CD4-positive, CD25-positive, alpha-beta regulatory T cell (primary cell): ENCODE measurements around the gene CXXC4. TPM values are rescaled to one million over a fixed set of nuclear protein-coding genes. Genes with fewer than 3 reads are reported as not detected.

Experiments used
- ATAC-seq, 2 donors: fragments of 150-1000 bp; cut with Tn5 transposase; one replicate each; pipeline ENCODE4 v1.10.0; 2021; ENCODE audit warnings: low read depth in 2 of 2, moderate number of reproducible peaks in 2 of 2, moderate library complexity in 1 of 2
- DNase-seq, 3 donors: peaks; one replicate each; pipeline versions ENCODE4 v3.0.0 to v3.0.0-alpha.2; 2012 to 2022; ENCODE audit warnings: mixed read lengths in 1 of 3
- H3K27ac ChIP-seq: one replicate; pipeline ENCODE4 v1.7.0; 2013; ENCODE audit warnings: mild to moderate bottlenecking, low read length; ENCODE audit not compliant: insufficient read depth, poor library complexity, severe bottlenecking
- H3K27me3 ChIP-seq: one replicate; pipeline ENCODE4 v1.7.0; 2013; ENCODE audit warnings: low read length; ENCODE audit not compliant: control insufficient read depth, insufficient read depth
- H3K36me3 ChIP-seq: one replicate; pipeline ENCODE4 v1.7.0; 2013; ENCODE audit warnings: mild to moderate bottlenecking, low read length, moderate library complexity; ENCODE audit not compliant: control insufficient read depth, insufficient read depth
- H3K4me1 ChIP-seq: 2 replicates; pipeline ENCODE4 v1.7.0; 2013; ENCODE audit warnings: mild to moderate bottlenecking, low read length; ENCODE audit not compliant: insufficient read depth, control insufficient read depth, poor library complexity, severe bottlenecking
- H3K4me3 ChIP-seq: one replicate; pipeline ENCODE4 v1.7.0; 2013; ENCODE audit warnings: low read depth, mild to moderate bottlenecking, low read length, moderate library complexity
- H3K9me3 ChIP-seq, 2 experiments: 1 replicate in 1 of 2; 2 replicates in 1 of 2; pipeline ENCODE4 v1.7.0; 2013; ENCODE audit warnings: low read length in 2 of 2, mild to moderate bottlenecking in 1 of 2, moderate library complexity in 1 of 2; ENCODE audit not compliant: control insufficient read depth in 2 of 2
- H3K27ac Mint-ChIP-seq, 3 donors: one replicate each; pipeline ENCODE4 v1.8.0; 2020 to 2022; ENCODE audit warnings: mild to moderate bottlenecking in 3 of 3, mixed read lengths in 3 of 3, moderate library complexity in 2 of 3
- H3K27me3 Mint-ChIP-seq: one replicate; pipeline ENCODE4 v1.8.0; 2022; ENCODE audit warnings: mild to moderate bottlenecking, mixed read lengths
- H3K36me3 Mint-ChIP-seq: one replicate; pipeline ENCODE4 v1.8.0; 2020; ENCODE audit warnings: mixed read lengths
- H3K4me1 Mint-ChIP-seq, 4 donors: one replicate each; pipeline ENCODE4 v1.8.0; 2020 to 2022; ENCODE audit warnings: mixed read lengths in 4 of 4, mild to moderate bottlenecking in 1 of 4
- H3K4me3 Mint-ChIP-seq, 4 donors: one replicate each; pipeline ENCODE4 v1.8.0; 2020 to 2022; ENCODE audit warnings: mild to moderate bottlenecking in 4 of 4, mixed read lengths in 4 of 4, moderate library complexity in 3 of 4
- H3K9me3 Mint-ChIP-seq, 7 donors: one replicate each; pipeline ENCODE4 v1.8.0; 2020 to 2022; ENCODE audit warnings: mixed read lengths in 7 of 7, mild to moderate bottlenecking in 3 of 7, moderate library complexity in 2 of 7
- polyA plus RNA-seq, 4 donors: library from polyadenylated mRNA; unstranded; fragments of 300-500 nt; fragmentation: Illumina TruSeq; gene quantifications; one replicate each; pipeline ENCODE4 v1.2.3, GENCODE V29; 2021
- total RNA-seq: library from RNA; stranded (reverse); gene quantifications from one replicate; pipeline ENCODE4 v1.2.3, GENCODE V29; 2022

The CXXC4 gene
- total and polyA plus RNA-seq, 5 donors from 2014 or later, result not detected

DNA sequence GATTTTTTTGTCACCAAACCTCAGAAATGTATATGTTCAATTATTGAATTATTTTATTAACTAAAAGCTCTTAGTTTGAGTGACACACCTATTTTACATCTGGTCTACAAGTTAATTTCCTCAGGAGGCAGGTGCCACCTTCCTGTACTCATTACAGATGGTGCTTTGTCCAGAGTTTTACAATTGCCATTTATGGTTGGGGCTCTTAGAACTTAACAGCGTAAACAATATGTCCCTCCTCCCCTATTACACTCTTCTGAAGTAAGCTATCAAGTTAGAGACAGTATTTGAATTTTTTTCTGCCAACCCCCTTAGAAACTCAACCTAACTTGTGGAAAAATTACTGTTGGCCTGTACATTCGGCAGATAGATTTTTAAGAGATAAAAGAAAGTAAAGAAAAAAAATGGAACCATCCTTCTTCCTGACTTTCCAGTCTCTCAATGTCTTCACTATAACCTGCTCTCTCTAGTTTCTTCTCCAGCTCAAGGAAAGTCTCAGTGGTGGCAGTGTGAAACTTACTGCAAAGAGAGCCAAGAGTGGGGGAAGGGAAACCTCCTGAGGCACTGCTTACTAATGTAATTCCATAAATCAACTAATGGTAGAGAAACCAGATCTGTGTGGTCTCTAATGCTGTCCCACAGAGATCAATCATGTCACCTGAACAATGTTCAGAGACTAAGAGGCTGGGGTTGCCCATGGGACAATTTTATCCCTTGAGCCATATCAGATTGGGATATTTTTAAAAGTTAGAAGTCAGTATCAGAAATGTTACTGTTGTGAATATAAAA, 7.8 kb downstream of the CXXC4 start:
- H3K36me3 ChIP-seq, result no peaks in the 10 kb centered on the region
- H3K27me3 ChIP-seq, result peaks cover 21% of the 10 kb centered on the region
- Mint-ChIP-seq H3K4me3 (no peak overlapping the region), H3K9me3 (peaks cover 0 to 2% (median 0%) of the 10 kb centered on the region in 7 donors), H3K27me3 (peaks cover 44% of the 10 kb centered on the region), H3K4me1 (peaks cover 7 to 19% (median 15%) of the 10 kb centered on the region in 4 donors), H3K27ac (no peak overlapping the region), H3K36me3 (no peaks in the 10 kb centered on the region)
- H3K9me3 ChIP-seq, result no peaks in the 10 kb centered on the region
- ATAC-seq (no peak), DNase-seq (no peak)
- no peak overlapping the region for H3K27ac ChIP-seq
- H3K4me1 ChIP-seq, result peaks cover 14% of the 10 kb centered on the region
- no peak overlapping the region for H3K4me3 ChIP-seq

DNA sequence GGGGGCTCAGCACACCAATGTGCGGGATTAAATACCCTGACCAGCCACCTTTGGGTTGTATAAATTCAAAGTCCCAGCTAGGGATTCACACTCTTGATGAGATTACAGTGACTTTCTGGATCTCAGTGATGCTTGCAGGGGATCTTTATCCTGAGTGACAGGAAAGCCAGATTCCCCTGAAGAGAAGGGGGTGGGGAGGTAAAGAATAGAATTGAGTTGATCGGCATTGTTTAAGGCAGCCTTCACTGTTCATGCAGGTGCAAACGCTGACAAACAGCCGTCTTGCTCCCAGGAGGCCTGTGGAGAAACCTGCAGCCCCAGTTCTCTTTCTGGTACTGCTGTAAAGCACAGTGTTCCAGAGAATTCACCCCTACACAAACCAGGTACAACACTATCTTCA, 19.0 kb downstream of the CXXC4 start:
- no peaks in the 10 kb centered on the region for H3K36me3 Mint-ChIP-seq
- H3K9me3 Mint-ChIP-seq, result peaks cover 0 to 2% (median 0%) of the 10 kb centered on the region in 7 donors
- H3K9me3 ChIP-seq, result no peaks in the 10 kb centered on the region
- H3K36me3 ChIP-seq, result no peaks in the 10 kb centered on the region
- no peaks in the 10 kb centered on the region for H3K4me1 ChIP-seq
- no peaks in the 10 kb centered on the region for H3K4me1 Mint-ChIP-seq
- no peak overlapping the region for H3K27ac Mint-ChIP-seq
- H3K27me3 Mint-ChIP-seq, result peaks cover 1% of the 10 kb centered on the region
- DNase-seq (no peak), ATAC-seq (no peak)
- H3K27ac ChIP-seq, result no peak overlapping the region
- no peak overlapping the region for H3K4me3 Mint-ChIP-seq
- H3K27me3 ChIP-seq, result no peaks in the 10 kb centered on the region
- no peak overlapping the region for H3K4me3 ChIP-seq

DNA sequence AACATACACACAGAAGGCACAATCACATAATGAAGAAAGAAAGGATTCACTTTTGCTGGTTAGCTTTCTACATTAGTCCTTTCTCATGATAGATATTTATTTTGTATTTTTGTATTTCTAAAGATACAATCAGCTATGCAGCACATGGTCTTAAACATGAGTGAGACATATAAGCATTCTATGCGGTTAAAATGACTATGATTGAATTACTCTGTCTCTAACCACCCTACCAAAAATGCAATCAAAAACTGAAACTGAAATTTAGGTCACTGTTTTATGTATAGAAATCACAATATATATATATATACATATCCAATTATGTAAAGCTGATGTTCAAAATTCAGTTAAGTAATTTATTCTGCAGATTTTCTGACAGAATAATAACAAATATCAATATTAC, 21.9 kb downstream of the CXXC4 start:
- no peak overlapping the region for H3K27ac Mint-ChIP-seq
- Histone ChIP-seq H3K27ac (no peak overlapping the region), H3K9me3 (no peaks in the 10 kb centered on the region), H3K27me3 (no peaks in the 10 kb centered on the region), H3K36me3 (no peaks in the 10 kb centered on the region), H3K4me3 (no peak overlapping the region), H3K4me1 (no peaks in the 10 kb centered on the region)
- H3K27me3 Mint-ChIP-seq, result no peaks in the 10 kb centered on the region
- ATAC-seq, result no peak
- DNase-seq, result no peak
- no peak overlapping the region for H3K4me3 Mint-ChIP-seq
- peaks cover 0 to 3% (median 0%) of the 10 kb centered on the region in 7 donors for H3K9me3 Mint-ChIP-seq
- no peaks in the 10 kb centered on the region for H3K4me1 Mint-ChIP-seq
- H3K36me3 Mint-ChIP-seq, result no peaks in the 10 kb centered on the region

DNA sequence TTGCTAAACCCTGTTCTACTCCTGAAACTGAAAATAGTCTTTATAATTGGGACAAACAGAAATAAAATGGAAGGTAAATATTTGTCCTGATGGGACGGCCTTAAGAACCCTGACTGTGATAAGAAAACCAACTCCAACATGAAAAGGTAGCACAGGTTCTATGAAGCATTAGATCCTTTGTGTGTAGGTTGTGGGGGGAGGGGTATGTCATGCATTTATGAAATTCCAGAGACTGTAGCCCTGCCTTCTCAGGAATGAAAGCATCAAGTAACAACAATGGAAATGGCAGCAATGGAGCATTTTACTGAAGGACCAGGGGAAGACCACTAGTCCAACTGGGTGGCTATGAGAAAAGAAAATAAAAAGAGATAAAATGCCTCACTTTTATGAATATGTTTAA, 23.9 kb downstream of the CXXC4 start:
- no peak for DNase-seq
- ATAC-seq, result no peak
- H3K36me3 Mint-ChIP-seq, result no peaks in the 10 kb centered on the region

DNA sequence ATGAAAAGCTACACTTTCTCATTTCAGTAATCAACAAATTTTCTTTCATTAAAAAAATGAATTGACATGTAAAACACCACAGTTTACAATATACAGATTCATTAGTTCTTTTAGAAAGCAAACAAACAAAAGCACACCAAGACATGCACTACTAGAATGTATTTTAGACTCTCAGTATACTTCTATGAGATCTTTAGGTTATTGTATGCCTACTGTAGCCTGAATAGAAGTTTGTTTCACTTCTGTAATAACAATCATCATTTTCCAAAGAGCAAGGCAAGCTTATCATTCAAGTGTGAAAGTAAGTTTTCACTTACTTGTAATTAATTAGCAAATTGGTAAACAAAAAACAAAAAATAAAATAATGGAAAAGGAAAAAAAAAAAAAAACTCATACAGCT, 24.9 kb downstream of the CXXC4 start:
- ATAC-seq, result no peak
- no peaks in the 10 kb centered on the region for H3K36me3 Mint-ChIP-seq
- H3K4me1 ChIP-seq, result no peaks in the 10 kb centered on the region
- no peak overlapping the region for H3K27ac ChIP-seq
- no peak for DNase-seq
- no peak overlapping the region for H3K4me3 Mint-ChIP-seq
- no peaks in the 10 kb centered on the region for H3K36me3 ChIP-seq
- H3K4me3 ChIP-seq, result no peak overlapping the region
- no peaks in the 10 kb centered on the region for H3K27me3 ChIP-seq
- H3K27me3 Mint-ChIP-seq, result no peaks in the 10 kb centered on the region
- no peak overlapping the region for H3K27ac Mint-ChIP-seq
- H3K9me3 Mint-ChIP-seq, result peaks cover 0 to 3% (median 0%) of the 10 kb centered on the region in 7 donors
- no peaks in the 10 kb centered on the region for H3K9me3 ChIP-seq
- no peaks in the 10 kb centered on the region for H3K4me1 Mint-ChIP-seq

More for the DNA sequence above, 23.9 kb downstream of the CXXC4 start:
- Mint-ChIP-seq H3K27ac (no peak overlapping the region), H3K9me3 (peaks cover 0 to 3% (median 0%) of the 10 kb centered on the region in 7 donors), H3K27me3 (no peaks in the 10 kb centered on the region), H3K4me3 (no peak overlapping the region), H3K4me1 (no peaks in the 10 kb centered on the region)
- Histone ChIP-seq H3K27ac (no peak overlapping the region), H3K4me3 (no peak overlapping the region), H3K4me1 (no peaks in the 10 kb centered on the region), H3K27me3 (no peaks in the 10 kb centered on the region), H3K9me3 (no peaks in the 10 kb centered on the region), H3K36me3 (no peaks in the 10 kb centered on the region)

DNA sequence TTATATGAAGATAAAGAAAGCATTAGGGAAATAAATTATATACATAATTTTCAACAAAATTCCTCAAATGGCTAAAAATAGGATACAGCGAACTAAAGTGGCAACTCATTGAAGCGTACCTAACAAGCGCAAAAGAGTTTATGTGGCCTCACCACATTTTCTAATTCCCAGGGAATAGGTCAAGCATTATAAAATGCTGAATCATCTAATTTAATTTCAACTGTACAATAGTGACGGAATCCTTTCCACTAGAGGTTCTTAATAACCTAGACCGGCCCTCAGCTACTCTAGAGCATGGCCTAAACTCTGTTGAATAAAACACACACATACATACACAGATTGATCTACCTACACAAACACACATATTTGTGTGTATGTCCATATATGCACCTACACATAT, 29.1 kb downstream of the CXXC4 start:
- H3K36me3 Mint-ChIP-seq, result no peaks in the 10 kb centered on the region
- peaks cover 0 to 4% (median 0%) of the 10 kb centered on the region in 7 donors for H3K9me3 Mint-ChIP-seq

DNA sequence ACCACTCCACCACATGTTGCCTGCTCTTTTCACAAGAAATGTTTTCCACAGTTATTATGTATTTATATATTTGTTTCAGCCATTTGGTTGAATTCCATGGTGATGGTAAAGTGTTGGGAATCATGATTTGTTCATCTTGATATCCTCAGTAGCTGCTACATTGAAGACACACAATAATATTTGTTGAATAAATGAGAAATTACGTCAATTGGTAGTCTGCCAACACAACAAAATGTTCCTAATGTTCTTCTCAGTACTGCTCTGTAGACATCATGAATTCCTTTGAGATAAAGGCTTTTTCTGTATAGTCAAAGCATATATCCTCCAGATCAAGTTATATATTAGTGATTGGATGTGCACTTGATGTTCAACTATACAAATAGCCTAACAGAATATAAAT, 29.5 kb downstream of the CXXC4 start:
- DNase-seq, result no peak

More for the DNA sequence above, 29.1 kb downstream of the CXXC4 start:
- Histone ChIP-seq H3K36me3 (no peaks in the 10 kb centered on the region), H3K4me3 (no peak overlapping the region), H3K27me3 (no peaks in the 10 kb centered on the region), H3K4me1 (no peaks in the 10 kb centered on the region), H3K27ac (no peak overlapping the region), H3K9me3 (no peaks in the 10 kb centered on the region)
- Mint-ChIP-seq H3K4me3 (no peak overlapping the region), H3K4me1 (no peaks in the 10 kb centered on the region), H3K27ac (no peak overlapping the region), H3K27me3 (no peaks in the 10 kb centered on the region)
- no peak for DNase-seq
- no peak for ATAC-seq

DNA sequence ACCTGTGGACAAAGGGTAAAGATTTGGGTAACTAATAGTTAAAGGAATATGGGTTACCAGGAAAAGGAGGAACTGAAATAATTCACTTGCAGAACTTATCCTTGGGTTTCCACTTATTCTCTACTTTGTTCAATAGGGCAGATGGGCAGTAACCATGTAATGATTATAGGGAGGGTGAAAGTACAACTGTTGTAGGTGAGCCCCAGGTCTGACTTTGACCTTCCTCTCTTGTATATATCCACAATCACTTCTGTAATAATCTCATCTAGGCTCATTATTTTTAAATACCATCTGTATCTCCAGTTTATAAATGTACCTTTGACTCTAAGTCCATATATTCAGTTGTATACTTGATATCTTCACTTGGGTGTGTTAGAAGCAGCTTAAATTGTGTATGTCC, 32.1 kb downstream of the CXXC4 start:
- H3K9me3 Mint-ChIP-seq, result peaks cover 0 to 6% (median 3%) of the 10 kb centered on the region in 7 donors
- no peaks in the 10 kb centered on the region for H3K27me3 Mint-ChIP-seq
- H3K27ac Mint-ChIP-seq, result no peak overlapping the region
- no peaks in the 10 kb centered on the region for H3K4me1 Mint-ChIP-seq
- Histone ChIP-seq H3K4me3 (no peak overlapping the region), H3K27me3 (no peaks in the 10 kb centered on the region), H3K27ac (no peak overlapping the region), H3K36me3 (no peaks in the 10 kb centered on the region), H3K9me3 (no peaks in the 10 kb centered on the region), H3K4me1 (no peaks in the 10 kb centered on the region)
- DNase-seq (no peak), ATAC-seq (no peak)
- H3K4me3 Mint-ChIP-seq, result no peak overlapping the region
- no peaks in the 10 kb centered on the region for H3K36me3 Mint-ChIP-seq

More for the DNA sequence above, 29.5 kb downstream of the CXXC4 start:
- Histone ChIP-seq H3K36me3 (no peaks in the 10 kb centered on the region), H3K27me3 (no peaks in the 10 kb centered on the region), H3K27ac (no peak overlapping the region), H3K9me3 (no peaks in the 10 kb centered on the region), H3K4me1 (no peaks in the 10 kb centered on the region), H3K4me3 (no peak overlapping the region)
- Mint-ChIP-seq H3K4me3 (no peak overlapping the region), H3K9me3 (peaks cover 0 to 4% (median 0%) of the 10 kb centered on the region in 7 donors), H3K36me3 (no peaks in the 10 kb centered on the region), H3K27me3 (no peaks in the 10 kb centered on the region), H3K27ac (no peak overlapping the region), H3K4me1 (no peaks in the 10 kb centered on the region)
- ATAC-seq, result no peak
